ENCODE data around the gene ARID4A. TPM values are rescaled to one million over a fixed set of nuclear protein-coding genes. Genes with fewer than 3 reads are reported as not detected.

The ARID4A gene
- total and polyA plus RNA-seq, 2 of the 13 experiments (the other 11 are each of a cell fraction or from before 2014, with no cell fraction given), result 7.2 to 9.7 TPM

DNA sequence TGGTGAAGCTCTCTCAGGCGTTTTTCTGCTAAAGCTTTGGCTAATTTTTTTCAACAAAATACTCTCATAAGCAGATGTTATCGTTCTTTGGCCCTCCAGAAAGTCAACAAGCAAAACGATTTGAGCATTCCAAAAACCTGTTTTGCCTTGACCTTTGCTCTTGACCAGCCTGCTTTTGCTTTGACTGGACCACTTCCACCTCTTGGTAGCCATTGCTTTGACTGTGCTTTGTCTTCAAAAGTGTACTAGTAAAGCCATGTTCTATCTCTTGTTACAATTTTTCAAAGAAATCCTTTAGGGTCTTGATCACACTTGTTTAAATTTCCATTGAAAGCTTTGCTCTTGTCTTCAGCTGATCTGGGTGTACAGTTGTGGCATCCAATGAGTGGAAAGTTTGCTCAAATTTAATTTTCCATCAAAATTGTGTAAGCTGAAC is 10.7 kb upstream of the ARID4A start (continued):
- TF ChIP-seq, protein P1, sequence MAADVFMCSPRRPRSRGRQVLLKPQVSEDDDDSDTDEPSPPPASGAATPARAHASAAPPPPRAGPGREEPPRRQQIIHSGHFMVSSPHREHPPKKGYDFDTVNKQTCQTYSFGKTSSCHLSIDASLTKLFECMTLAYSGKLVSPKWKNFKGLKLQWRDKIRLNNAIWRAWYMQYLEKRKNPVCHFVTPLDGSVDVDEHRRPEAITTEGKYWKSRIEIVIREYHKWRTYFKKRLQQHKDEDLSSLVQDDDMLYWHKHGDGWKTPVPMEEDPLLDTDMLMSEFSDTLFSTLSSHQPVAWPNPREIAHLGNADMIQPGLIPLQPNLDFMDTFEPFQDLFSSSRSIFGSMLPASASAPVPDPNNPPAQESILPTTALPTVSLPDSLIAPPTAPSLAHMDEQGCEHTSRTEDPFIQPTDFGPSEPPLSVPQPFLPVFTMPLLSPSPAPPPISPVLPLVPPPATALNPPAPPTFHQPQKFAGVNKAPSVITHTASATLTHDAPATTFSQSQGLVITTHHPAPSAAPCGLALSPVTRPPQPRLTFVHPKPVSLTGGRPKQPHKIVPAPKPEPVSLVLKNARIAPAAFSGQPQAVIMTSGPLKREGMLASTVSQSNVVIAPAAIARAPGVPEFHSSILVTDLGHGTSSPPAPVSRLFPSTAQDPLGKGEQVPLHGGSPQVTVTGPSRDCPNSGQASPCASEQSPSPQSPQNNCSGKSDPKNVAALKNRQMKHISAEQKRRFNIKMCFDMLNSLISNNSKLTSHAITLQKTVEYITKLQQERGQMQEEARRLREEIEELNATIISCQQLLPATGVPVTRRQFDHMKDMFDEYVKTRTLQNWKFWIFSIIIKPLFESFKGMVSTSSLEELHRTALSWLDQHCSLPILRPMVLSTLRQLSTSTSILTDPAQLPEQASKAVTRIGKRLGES (CRISPR knock-in tag; IDR thresholded peaks at IDR 0.05; ENCODE audit: borderline replicate concordance), result no peak
- TF ChIP-seq NFE2 (CRISPR knock-in tag; IDR thresholded peaks at IDR 0.05) (no peak), EZH2 (conservative IDR thresholded peaks at IDR 0.05; ENCODE audit: low read depth, low read length) (no peak), ZNF790 (CRISPR knock-in tag; IDR thresholded peaks at IDR 0.05; ENCODE audit: borderline replicate concordance) (no peak), ZMYM4 (CRISPR knock-in tag; IDR thresholded peaks at IDR 0.05) (peak; percentile 92), STAT5B (CRISPR knock-in tag; IDR thresholded peaks at IDR 0.05) (no peak), ZBTB1 (CRISPR knock-in tag; IDR thresholded peaks at IDR 0.05; ENCODE audit: borderline replicate concordance) (no peak), ZNF816 (CRISPR knock-in tag; IDR thresholded peaks at IDR 0.05; ENCODE audit: borderline replicate concordance) (peak; percentile 41; the same call in 1 of the 2 replicates), ZNF33B (CRISPR knock-in tag; IDR thresholded peaks at IDR 0.05) (no peak), ZNF484 (CRISPR knock-in tag; IDR thresholded peaks at IDR 0.05; ENCODE audit: borderline replicate concordance, low read depth) (no peak), RFX3 (CRISPR knock-in tag; IDR thresholded peaks at IDR 0.05) (no peak), ZZZ3 (CRISPR knock-in tag; IDR thresholded peaks at IDR 0.05; ENCODE audit: borderline replicate concordance) (no peak), ZNF777 (CRISPR knock-in tag; IDR thresholded peaks at IDR 0.05) (no peak)
- TF ChIP-seq, protein P2, sequence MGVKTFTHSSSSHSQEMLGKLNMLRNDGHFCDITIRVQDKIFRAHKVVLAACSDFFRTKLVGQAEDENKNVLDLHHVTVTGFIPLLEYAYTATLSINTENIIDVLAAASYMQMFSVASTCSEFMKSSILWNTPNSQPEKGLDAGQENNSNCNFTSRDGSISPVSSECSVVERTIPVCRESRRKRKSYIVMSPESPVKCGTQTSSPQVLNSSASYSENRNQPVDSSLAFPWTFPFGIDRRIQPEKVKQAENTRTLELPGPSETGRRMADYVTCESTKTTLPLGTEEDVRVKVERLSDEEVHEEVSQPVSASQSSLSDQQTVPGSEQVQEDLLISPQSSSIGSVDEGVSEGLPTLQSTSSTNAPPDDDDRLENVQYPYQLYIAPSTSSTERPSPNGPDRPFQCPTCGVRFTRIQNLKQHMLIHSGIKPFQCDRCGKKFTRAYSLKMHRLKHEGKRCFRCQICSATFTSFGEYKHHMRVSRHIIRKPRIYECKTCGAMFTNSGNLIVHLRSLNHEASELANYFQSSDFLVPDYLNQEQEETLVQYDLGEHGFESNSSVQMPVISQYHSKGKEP (CRISPR knock-in tag; IDR thresholded peaks at IDR 0.05), result no peak
- TF ChIP-seq, protein P3, sequence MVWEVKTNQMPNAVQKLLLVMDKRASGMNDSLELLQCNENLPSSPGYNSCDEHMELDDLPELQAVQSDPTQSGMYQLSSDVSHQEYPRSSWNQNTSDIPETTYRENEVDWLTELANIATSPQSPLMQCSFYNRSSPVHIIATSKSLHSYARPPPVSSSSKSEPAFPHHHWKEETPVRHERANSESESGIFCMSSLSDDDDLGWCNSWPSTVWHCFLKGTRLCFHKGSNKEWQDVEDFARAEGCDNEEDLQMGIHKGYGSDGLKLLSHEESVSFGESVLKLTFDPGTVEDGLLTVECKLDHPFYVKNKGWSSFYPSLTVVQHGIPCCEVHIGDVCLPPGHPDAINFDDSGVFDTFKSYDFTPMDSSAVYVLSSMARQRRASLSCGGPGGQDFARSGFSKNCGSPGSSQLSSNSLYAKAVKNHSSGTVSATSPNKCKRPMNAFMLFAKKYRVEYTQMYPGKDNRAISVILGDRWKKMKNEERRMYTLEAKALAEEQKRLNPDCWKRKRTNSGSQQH (CRISPR knock-in tag; IDR thresholded peaks at IDR 0.05; ENCODE audit: low read depth), result no peak
- TF ChIP-seq, protein P4, sequence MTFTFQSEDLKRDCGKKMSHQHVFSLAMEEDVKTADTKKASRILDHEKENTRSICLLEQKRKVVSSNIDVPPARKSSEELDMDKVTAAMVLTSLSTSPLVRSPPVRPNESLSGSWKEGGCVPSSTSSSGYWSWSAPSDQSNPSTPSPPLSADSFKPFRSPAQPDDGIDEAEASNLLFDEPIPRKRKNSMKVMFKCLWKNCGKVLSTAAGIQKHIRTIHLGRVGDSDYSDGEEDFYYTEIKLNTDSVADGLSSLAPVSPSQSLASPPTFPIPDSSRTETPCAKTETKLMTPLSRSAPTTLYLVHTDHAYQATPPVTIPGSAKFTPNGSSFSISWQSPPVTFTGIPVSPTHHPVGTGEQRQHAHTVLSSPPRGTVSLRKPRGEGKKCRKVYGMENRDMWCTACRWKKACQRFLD (CRISPR knock-in tag; IDR thresholded peaks at IDR 0.05; ENCODE audit: borderline replicate concordance), result no peak
- TF ChIP-seq, protein P5, sequence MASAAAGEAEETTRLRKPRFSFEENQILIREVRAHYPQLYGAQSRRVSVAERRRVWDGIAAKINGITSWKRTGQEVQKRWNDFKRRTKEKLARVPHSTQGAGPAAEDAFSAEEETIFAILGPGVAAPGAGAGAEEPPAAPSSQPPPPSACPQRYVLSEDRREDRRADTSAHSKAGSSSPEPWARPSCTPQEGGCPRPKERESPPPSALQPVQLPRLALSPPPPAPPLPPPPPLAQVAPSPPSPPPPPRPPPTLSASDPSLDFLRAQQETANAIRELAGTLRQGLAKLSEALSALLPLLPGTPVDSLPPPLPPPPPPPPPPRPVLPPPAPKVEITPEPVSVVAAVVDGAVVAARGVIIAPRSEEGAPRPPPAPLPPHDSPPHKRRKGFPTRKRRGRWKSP (CRISPR knock-in tag; IDR thresholded peaks at IDR 0.05), result no peak
- TF ChIP-seq, protein P6, sequence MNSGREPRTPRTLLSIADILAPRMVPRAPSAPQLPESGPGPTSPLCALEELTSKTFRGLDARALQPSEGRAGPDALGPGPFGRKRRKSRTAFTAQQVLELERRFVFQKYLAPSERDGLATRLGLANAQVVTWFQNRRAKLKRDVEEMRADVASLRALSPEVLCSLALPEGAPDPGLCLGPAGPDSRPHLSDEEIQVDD (CRISPR knock-in tag; IDR thresholded peaks at IDR 0.05; ENCODE audit: borderline replicate concordance), result no peak
- TF ChIP-seq, protein P7, sequence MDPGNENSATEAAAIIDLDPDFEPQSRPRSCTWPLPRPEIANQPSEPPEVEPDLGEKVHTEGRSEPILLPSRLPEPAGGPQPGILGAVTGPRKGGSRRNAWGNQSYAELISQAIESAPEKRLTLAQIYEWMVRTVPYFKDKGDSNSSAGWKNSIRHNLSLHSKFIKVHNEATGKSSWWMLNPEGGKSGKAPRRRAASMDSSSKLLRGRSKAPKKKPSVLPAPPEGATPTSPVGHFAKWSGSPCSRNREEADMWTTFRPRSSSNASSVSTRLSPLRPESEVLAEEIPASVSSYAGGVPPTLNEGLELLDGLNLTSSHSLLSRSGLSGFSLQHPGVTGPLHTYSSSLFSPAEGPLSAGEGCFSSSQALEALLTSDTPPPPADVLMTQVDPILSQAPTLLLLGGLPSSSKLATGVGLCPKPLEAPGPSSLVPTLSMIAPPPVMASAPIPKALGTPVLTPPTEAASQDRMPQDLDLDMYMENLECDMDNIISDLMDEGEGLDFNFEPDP (CRISPR knock-in tag; conservative IDR thresholded peaks at IDR 0.05), result no peak

Data from HepG2 (cell line).